Measurements from ENCODE around the gene THSD1. TPM values are rescaled to one million over a fixed set of nuclear protein-coding genes. Genes with fewer than 3 reads are reported as not detected.

The THSD1 gene
- total and polyA plus RNA-seq, 4 donors: 0.74 to 2.8 (median 1.4) TPM

- TF ChIP-seq, protein P1, sequence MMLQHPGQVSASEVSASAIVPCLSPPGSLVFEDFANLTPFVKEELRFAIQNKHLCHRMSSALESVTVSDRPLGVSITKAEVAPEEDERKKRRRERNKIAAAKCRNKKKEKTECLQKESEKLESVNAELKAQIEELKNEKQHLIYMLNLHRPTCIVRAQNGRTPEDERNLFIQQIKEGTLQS (IDR thresholded peaks at IDR 0.05): no peak
- TF ChIP-seq RXRA (IDR thresholded peaks at IDR 0.05) (no peak), FOXA1 (IDR thresholded peaks at IDR 0.05) (no peak), YY1 (IDR thresholded peaks at IDR 0.05) (no peak), HNF4A (conservative IDR thresholded peaks at IDR 0.05) (no peak), EGR1 (IDR thresholded peaks at IDR 0.05; ENCODE audit: low read depth in 2 of 2) (no peak), GABPA (IDR thresholded peaks at IDR 0.05 in 1 of 2, conservative IDR thresholded peaks at IDR 0.05 in 1 of 2) (no peak), JUND (IDR thresholded peaks at IDR 0.05) (no peak), SP1 (IDR thresholded peaks at IDR 0.05) (no peak), RAD21 (IDR thresholded peaks at IDR 0.05) (no peak), NR2F2 (IDR thresholded peaks at IDR 0.05) (no peak), FOXA2 (IDR thresholded peaks at IDR 0.05) (no peak), HNF4G (IDR thresholded peaks at IDR 0.05) (no peak), TAF1 (conservative IDR thresholded peaks at IDR 0.05) (no peak), ZBTB33 (IDR thresholded peaks at IDR 0.05) (no peak)
- TF ChIP-seq, protein P2, sequence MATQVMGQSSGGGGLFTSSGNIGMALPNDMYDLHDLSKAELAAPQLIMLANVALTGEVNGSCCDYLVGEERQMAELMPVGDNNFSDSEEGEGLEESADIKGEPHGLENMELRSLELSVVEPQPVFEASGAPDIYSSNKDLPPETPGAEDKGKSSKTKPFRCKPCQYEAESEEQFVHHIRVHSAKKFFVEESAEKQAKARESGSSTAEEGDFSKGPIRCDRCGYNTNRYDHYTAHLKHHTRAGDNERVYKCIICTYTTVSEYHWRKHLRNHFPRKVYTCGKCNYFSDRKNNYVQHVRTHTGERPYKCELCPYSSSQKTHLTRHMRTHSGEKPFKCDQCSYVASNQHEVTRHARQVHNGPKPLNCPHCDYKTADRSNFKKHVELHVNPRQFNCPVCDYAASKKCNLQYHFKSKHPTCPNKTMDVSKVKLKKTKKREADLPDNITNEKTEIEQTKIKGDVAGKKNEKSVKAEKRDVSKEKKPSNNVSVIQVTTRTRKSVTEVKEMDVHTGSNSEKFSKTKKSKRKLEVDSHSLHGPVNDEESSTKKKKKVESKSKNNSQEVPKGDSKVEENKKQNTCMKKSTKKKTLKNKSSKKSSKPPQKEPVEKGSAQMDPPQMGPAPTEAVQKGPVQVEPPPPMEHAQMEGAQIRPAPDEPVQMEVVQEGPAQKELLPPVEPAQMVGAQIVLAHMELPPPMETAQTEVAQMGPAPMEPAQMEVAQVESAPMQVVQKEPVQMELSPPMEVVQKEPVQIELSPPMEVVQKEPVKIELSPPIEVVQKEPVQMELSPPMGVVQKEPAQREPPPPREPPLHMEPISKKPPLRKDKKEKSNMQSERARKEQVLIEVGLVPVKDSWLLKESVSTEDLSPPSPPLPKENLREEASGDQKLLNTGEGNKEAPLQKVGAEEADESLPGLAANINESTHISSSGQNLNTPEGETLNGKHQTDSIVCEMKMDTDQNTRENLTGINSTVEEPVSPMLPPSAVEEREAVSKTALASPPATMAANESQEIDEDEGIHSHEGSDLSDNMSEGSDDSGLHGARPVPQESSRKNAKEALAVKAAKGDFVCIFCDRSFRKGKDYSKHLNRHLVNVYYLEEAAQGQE (IDR thresholded peaks at IDR 0.05): no peak
- TF ChIP-seq, protein P3, sequence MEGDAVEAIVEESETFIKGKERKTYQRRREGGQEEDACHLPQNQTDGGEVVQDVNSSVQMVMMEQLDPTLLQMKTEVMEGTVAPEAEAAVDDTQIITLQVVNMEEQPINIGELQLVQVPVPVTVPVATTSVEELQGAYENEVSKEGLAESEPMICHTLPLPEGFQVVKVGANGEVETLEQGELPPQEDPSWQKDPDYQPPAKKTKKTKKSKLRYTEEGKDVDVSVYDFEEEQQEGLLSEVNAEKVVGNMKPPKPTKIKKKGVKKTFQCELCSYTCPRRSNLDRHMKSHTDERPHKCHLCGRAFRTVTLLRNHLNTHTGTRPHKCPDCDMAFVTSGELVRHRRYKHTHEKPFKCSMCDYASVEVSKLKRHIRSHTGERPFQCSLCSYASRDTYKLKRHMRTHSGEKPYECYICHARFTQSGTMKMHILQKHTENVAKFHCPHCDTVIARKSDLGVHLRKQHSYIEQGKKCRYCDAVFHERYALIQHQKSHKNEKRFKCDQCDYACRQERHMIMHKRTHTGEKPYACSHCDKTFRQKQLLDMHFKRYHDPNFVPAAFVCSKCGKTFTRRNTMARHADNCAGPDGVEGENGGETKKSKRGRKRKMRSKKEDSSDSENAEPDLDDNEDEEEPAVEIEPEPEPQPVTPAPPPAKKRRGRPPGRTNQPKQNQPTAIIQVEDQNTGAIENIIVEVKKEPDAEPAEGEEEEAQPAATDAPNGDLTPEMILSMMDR (IDR thresholded peaks at IDR 0.05; ENCODE audit: low read depth, low read length, missing input control): no peak
- TF ChIP-seq, protein P4, sequence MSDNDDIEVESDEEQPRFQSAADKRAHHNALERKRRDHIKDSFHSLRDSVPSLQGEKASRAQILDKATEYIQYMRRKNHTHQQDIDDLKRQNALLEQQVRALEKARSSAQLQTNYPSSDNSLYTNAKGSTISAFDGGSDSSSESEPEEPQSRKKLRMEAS (IDR thresholded peaks at IDR 0.05): no peak
- Histone ChIP-seq H3K27me3 (ENCODE audit: control insufficient read depth in 4 of 4, insufficient read depth in 4 of 4, low read length in 3 of 4) (no peaks in the 10 kb centered on the region), H3K9me3 (ENCODE audit: control insufficient read depth in 4 of 4, low read length in 3 of 4) (no peaks in the 10 kb centered on the region), H3K4me1 (ENCODE audit: control insufficient read depth in 4 of 4, insufficient read depth in 4 of 4, low read length in 3 of 4) (peaks cover 0 to 3% (median 1%) of the 10 kb centered on the region in 4 donors), H3K36me3 (ENCODE audit: control insufficient read depth in 4 of 4, insufficient read depth in 3 of 4, low read depth in 1 of 4, low read length in 3 of 4) (no peaks in the 10 kb centered on the region), H3K27ac (ENCODE audit: low read depth in 1 of 2, low read length in 2 of 2) (no peak overlapping the region), H3K4me3 (ENCODE audit: low read depth in 1 of 3, low read length in 3 of 3) (no peak overlapping the region), H3K9ac (ENCODE audit: low read depth in 1 of 2, low read length in 2 of 2) (no peak overlapping the region)
- 95% methylated on average over 2 of the region's 2 CpGs for WGBS
- no peak for DNase-seq (ENCODE audit: low spot score)
Observed at GRCh38 chr13:52356327-52356726, 49.6 kb downstream of the THSD1 start.

Measured in liver (tissue), 9 donors.